ENCODE results near the gene FIGLA. TPM values are rescaled to one million over a fixed set of nuclear protein-coding genes. Genes with fewer than 3 reads are reported as not detected.

Gene FIGLA
- total and polyA plus RNA-seq, 2 experiments from 2014 or later = not detected

- Histone ChIP-seq H3K27ac (no peak overlapping the region), H3K36me3 (no peaks in the 10 kb centered on the region), H3K4me3 (no peak overlapping the region), H3K9me3 (ENCODE audit: low read depth) (no peaks in the 10 kb centered on the region), H3K4me1 (ENCODE audit: low read depth) (no peaks in the 10 kb centered on the region), H3K27me3 (no peaks in the 10 kb centered on the region)
- DNase-seq (ENCODE audit: low read depth in 1 of 2, low spot score in 1 of 2) = no peak
- no peak for TF ChIP-seq CTCF (IDR thresholded peaks at IDR 0.05; ENCODE audit: low read depth, low read length)
These were observed 42.8 kb upstream of the FIGLA start for GRCh38 chr2:70833246-70833645.

- TF ChIP-seq CTCF (IDR thresholded peaks at IDR 0.05; ENCODE audit: low read depth, low read length) = no peak
- Histone ChIP-seq H3K27me3 (no peaks in the 10 kb centered on the region), H3K9me3 (ENCODE audit: low read depth) (no peaks in the 10 kb centered on the region), H3K27ac (no peak overlapping the region), H3K36me3 (no peaks in the 10 kb centered on the region), H3K4me3 (no peak overlapping the region), H3K4me1 (ENCODE audit: low read depth) (no peaks in the 10 kb centered on the region)
- DNase-seq (ENCODE audit: low read depth in 1 of 2, low spot score in 1 of 2) = no peak
These were observed 41.9 kb upstream of the FIGLA start for GRCh38 chr2:70832386-70832785.

GRCh38 chr2:70831861-70832260, 41.4 kb upstream of the FIGLA start:
- no peak for TF ChIP-seq CTCF (IDR thresholded peaks at IDR 0.05; ENCODE audit: low read depth, low read length)
- no peak for DNase-seq (ENCODE audit: low read depth in 1 of 2, low spot score in 1 of 2)
- no peaks in the 10 kb centered on the region for H3K36me3 ChIP-seq

GRCh38 chr2:70830366-70830765, 39.9 kb upstream of the FIGLA start:
- no peaks in the 10 kb centered on the region for H3K27me3 ChIP-seq
- H3K4me3 ChIP-seq = no peak overlapping the region
- H3K4me1 ChIP-seq (ENCODE audit: low read depth) = no peaks in the 10 kb centered on the region
- no peak overlapping the region for H3K27ac ChIP-seq
- no peaks in the 10 kb centered on the region for H3K36me3 ChIP-seq
- DNase-seq (ENCODE audit: low read depth in 1 of 2, low spot score in 1 of 2) = peak in 1 of 2 donors; percentile 22
- no peaks in the 10 kb centered on the region for H3K9me3 ChIP-seq (ENCODE audit: low read depth)
- no peak for TF ChIP-seq CTCF (IDR thresholded peaks at IDR 0.05; ENCODE audit: low read depth, low read length)

More at GRCh38 chr2:70831861-70832260, 41.4 kb upstream of the FIGLA start:
- Histone ChIP-seq H3K4me3 (no peak overlapping the region), H3K4me1 (ENCODE audit: low read depth) (no peaks in the 10 kb centered on the region), H3K27ac (no peak overlapping the region), H3K27me3 (no peaks in the 10 kb centered on the region), H3K9me3 (ENCODE audit: low read depth) (no peaks in the 10 kb centered on the region)

GRCh38 chr2:70829916-70830315, 39.5 kb upstream of the FIGLA start:
- Histone ChIP-seq H3K4me1 (ENCODE audit: low read depth) (no peaks in the 10 kb centered on the region), H3K27me3 (no peaks in the 10 kb centered on the region), H3K27ac (no peak overlapping the region), H3K36me3 (no peaks in the 10 kb centered on the region), H3K9me3 (ENCODE audit: low read depth) (no peaks in the 10 kb centered on the region), H3K4me3 (no peak overlapping the region)
- no peak for DNase-seq (ENCODE audit: low read depth in 1 of 2, low spot score in 1 of 2)
- no peak for TF ChIP-seq CTCF (IDR thresholded peaks at IDR 0.05; ENCODE audit: low read depth, low read length)
